Neural cell (in vitro differentiated cells): ENCODE data around the gene CFAP157. TPM values are rescaled to one million over a fixed set of nuclear protein-coding genes. Genes with fewer than 3 reads are reported as not detected.

Experiments used
- H2AFZ ChIP-seq: fragments of 200-600, 300-800 bp; sonication (generic), shearing (Covaris generic); 2 replicates; pipeline ENCODE4 v1.6.0; 2014; ENCODE audit warnings: low read depth, mild to moderate bottlenecking, antibody characterized with exemption, low read length, moderate library complexity
- H3F3A ChIP-seq: fragments of 200-600 bp; shearing (Covaris generic); 2 replicates; pipeline ENCODE4 v1.6.1; 2016; ENCODE audit warnings: mild to moderate bottlenecking, moderate library complexity, mixed read lengths, antibody characterized with exemption, low read length; ENCODE audit not compliant: insufficient read depth, poor library complexity, severe bottlenecking
- H3K27ac ChIP-seq: fragments of 200-600, 300-800 bp; sonication (generic), shearing (Covaris generic); 2 replicates; pipeline ENCODE4 v1.5.1; 2014; ENCODE audit warnings: mild to moderate bottlenecking, low read length, moderate library complexity
- H3K27me3 ChIP-seq: fragments of 300-800, 200-600 bp; sonication (generic), shearing (Covaris generic); 2 replicates; pipeline ENCODE4 v1.6.0; 2014; ENCODE audit warnings: mild to moderate bottlenecking, low read depth, low read length, moderate library complexity; ENCODE audit not compliant: insufficient read depth
- H3K36me3 ChIP-seq: fragments of 300-800, 200-600 bp; sonication (generic), shearing (Covaris generic); 2 replicates; pipeline ENCODE4 v1.5.1; 2014; ENCODE audit warnings: mild to moderate bottlenecking, antibody characterized with exemption, low read length, moderate library complexity; ENCODE audit not compliant: insufficient read depth
- H3K4me2 ChIP-seq: fragments of 300-800, 200-600 bp; sonication (generic), shearing (Covaris generic); 2 replicates; pipeline ENCODE4 v1.6.0; 2014; ENCODE audit warnings: mild to moderate bottlenecking, low read length
- H3K4me3 ChIP-seq: fragments of 300-800, 200-600 bp; sonication (generic), shearing (Covaris generic); 2 replicates; pipeline ENCODE4 v1.5.1; 2014; ENCODE audit warnings: mild to moderate bottlenecking, low read length, moderate library complexity
- H3K79me2 ChIP-seq: fragments of 200-600 bp; shearing (Covaris generic); replicated peaks from 2 replicates; pipeline ENCODE4 v1.6.0; 2014; ENCODE audit warnings: mild to moderate bottlenecking, low read length, moderate library complexity; ENCODE audit not compliant: insufficient read depth
- H3K9ac ChIP-seq: fragments of 300-800, 200-600 bp; sonication (generic), shearing (Covaris generic); 2 replicates; pipeline ENCODE4 v1.6.1; 2016; ENCODE audit warnings: mild to moderate bottlenecking, low read length, mixed read lengths
- H3K9me2 ChIP-seq: fragments of 200-600 bp; shearing (Covaris generic); 2 replicates; pipeline ENCODE4 v1.6.1; 2016; ENCODE audit warnings: mild to moderate bottlenecking, low read length, mixed read lengths; ENCODE audit not compliant: insufficient read depth
- H3K9me3 ChIP-seq: fragments of 200-600, 300-800 bp; sonication (generic), shearing (Covaris generic); 2 replicates; pipeline ENCODE4 v1.6.1; 2016; ENCODE audit warnings: mild to moderate bottlenecking, mixed run types, low read length, moderate library complexity, mixed read lengths
- H4K20me1 ChIP-seq: fragments of 200-600 bp; shearing (Covaris generic); 2 replicates; pipeline ENCODE4 v1.6.1; 2016; ENCODE audit warnings: mild to moderate bottlenecking, mixed run types; ENCODE audit not compliant: insufficient read depth
- EP300 ChIP-seq: fragments of 450-650 bp; conservative IDR thresholded peaks from 2 replicates; pipeline ENCODE4 v1.6.1; 2014; ENCODE audit warnings: antibody characterized with exemption, mild to moderate bottlenecking, moderate library complexity; ENCODE audit not compliant: poor library complexity, severe bottlenecking
- EZH2 ChIP-seq: fragments of 200-600, 300-800 bp; shearing (Covaris generic), sonication (generic); IDR thresholded peaks from 2 replicates; pipeline ENCODE4 v1.6.1; 2014; ENCODE audit warnings: antibody characterized with exemption, low read length, borderline replicate concordance, mild to moderate bottlenecking; ENCODE audit not compliant: insufficient read depth, poor library complexity, severe bottlenecking
- MXI1 ChIP-seq: fragments of 450-650 bp; conservative IDR thresholded peaks from 2 replicates; pipeline ENCODE4 v1.6.1; 2014; ENCODE audit warnings: antibody characterized with exemption, mild to moderate bottlenecking; ENCODE audit not compliant: poor library complexity, severe bottlenecking
- POLR2AphosphoS5 ChIP-seq: IDR thresholded peaks from 2 replicates; pipeline ENCODE4 v1.6.1; 2012
- RAD21 ChIP-seq: fragments of 450-650 bp; conservative IDR thresholded peaks from 2 replicates; pipeline ENCODE4 v1.6.1; 2014; ENCODE audit warnings: antibody characterized with exemption, mild to moderate bottlenecking, moderate library complexity
- SMC3 ChIP-seq: fragments of 450-650 bp; conservative IDR thresholded peaks from 2 replicates; pipeline ENCODE4 v1.6.1; 2014; ENCODE audit warnings: antibody characterized with exemption, mild to moderate bottlenecking, moderate library complexity; ENCODE audit not compliant: poor library complexity
- TAF1 ChIP-seq: IDR thresholded peaks from 2 replicates; pipeline ENCODE4 v1.6.1; 2012; ENCODE audit warnings: low read depth
- polyA plus RNA-seq: library from polyadenylated mRNA; depleted of rRNA; stranded (reverse); fragments of >200 nt; gene quantifications from 2 replicates; pipeline ENCODE4 v1.2.3, GENCODE V29; 2014
- TF ChIP-seq, protein P1 (sequence below): fragments of 450-650 bp; IDR thresholded peaks from 2 replicates; pipeline ENCODE4 v1.5.1; 2014; ENCODE audit warnings: antibody characterized with exemption, mild to moderate bottlenecking, moderate library complexity; ENCODE audit not compliant: poor library complexity, severe bottlenecking
- TF ChIP-seq, protein P2 (sequence below): IDR thresholded peaks from 2 replicates; pipeline ENCODE4 v1.6.1; 2012; ENCODE audit warnings: borderline replicate concordance

Gene CFAP157
- polyA plus RNA-seq, 1 donor from 2014 or later: 1.3 TPM

DNA sequence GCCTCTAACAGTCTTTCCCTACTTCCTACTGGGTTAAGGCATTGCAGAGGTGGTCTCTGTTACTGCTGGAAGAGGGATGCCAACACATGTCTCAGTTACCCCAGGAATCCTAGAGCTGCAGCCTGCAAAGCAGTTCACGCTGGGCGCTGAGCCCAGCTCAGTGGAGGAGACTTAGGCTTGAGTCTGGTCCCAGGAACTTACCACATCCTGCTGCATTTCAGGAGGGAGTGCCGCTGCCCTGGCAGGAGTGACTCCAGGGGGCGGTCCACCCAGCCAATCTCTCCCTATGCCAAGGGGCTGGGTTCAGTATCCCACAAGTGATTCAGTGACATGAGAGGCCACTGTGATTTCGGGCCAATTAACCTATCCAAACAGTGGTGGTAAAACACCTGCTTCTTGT, 16.7 kb downstream of the CFAP157 start:
- Histone ChIP-seq H3K9me3 (no peaks in the 10 kb centered on the region), H3K4me3 (no peak overlapping the region), H3F3A (no peaks in the 10 kb centered on the region), H3K4me2 (no peak overlapping the region), H3K9ac (no peak overlapping the region), H4K20me1 (no peaks in the 10 kb centered on the region), H3K36me3 (no peaks in the 10 kb centered on the region), H3K9me2 (no peaks in the 10 kb centered on the region), H3K27me3 (no peaks in the 10 kb centered on the region), H3K79me2 (no peaks in the 10 kb centered on the region), H2AFZ (no peak overlapping the region), H3K27ac (no peak overlapping the region)
- TF ChIP-seq, protein P1, sequence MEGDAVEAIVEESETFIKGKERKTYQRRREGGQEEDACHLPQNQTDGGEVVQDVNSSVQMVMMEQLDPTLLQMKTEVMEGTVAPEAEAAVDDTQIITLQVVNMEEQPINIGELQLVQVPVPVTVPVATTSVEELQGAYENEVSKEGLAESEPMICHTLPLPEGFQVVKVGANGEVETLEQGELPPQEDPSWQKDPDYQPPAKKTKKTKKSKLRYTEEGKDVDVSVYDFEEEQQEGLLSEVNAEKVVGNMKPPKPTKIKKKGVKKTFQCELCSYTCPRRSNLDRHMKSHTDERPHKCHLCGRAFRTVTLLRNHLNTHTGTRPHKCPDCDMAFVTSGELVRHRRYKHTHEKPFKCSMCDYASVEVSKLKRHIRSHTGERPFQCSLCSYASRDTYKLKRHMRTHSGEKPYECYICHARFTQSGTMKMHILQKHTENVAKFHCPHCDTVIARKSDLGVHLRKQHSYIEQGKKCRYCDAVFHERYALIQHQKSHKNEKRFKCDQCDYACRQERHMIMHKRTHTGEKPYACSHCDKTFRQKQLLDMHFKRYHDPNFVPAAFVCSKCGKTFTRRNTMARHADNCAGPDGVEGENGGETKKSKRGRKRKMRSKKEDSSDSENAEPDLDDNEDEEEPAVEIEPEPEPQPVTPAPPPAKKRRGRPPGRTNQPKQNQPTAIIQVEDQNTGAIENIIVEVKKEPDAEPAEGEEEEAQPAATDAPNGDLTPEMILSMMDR: no peak
- no peak for TF ChIP-seq SMC3
- no peak for TF ChIP-seq MXI1
- TF ChIP-seq POLR2AphosphoS5: no peak
- TF ChIP-seq, protein P2, sequence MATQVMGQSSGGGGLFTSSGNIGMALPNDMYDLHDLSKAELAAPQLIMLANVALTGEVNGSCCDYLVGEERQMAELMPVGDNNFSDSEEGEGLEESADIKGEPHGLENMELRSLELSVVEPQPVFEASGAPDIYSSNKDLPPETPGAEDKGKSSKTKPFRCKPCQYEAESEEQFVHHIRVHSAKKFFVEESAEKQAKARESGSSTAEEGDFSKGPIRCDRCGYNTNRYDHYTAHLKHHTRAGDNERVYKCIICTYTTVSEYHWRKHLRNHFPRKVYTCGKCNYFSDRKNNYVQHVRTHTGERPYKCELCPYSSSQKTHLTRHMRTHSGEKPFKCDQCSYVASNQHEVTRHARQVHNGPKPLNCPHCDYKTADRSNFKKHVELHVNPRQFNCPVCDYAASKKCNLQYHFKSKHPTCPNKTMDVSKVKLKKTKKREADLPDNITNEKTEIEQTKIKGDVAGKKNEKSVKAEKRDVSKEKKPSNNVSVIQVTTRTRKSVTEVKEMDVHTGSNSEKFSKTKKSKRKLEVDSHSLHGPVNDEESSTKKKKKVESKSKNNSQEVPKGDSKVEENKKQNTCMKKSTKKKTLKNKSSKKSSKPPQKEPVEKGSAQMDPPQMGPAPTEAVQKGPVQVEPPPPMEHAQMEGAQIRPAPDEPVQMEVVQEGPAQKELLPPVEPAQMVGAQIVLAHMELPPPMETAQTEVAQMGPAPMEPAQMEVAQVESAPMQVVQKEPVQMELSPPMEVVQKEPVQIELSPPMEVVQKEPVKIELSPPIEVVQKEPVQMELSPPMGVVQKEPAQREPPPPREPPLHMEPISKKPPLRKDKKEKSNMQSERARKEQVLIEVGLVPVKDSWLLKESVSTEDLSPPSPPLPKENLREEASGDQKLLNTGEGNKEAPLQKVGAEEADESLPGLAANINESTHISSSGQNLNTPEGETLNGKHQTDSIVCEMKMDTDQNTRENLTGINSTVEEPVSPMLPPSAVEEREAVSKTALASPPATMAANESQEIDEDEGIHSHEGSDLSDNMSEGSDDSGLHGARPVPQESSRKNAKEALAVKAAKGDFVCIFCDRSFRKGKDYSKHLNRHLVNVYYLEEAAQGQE: no peak
- TF ChIP-seq TAF1: no peak
- TF ChIP-seq EZH2: no peak
- no peak for TF ChIP-seq EP300
- TF ChIP-seq RAD21: no peak

DNA sequence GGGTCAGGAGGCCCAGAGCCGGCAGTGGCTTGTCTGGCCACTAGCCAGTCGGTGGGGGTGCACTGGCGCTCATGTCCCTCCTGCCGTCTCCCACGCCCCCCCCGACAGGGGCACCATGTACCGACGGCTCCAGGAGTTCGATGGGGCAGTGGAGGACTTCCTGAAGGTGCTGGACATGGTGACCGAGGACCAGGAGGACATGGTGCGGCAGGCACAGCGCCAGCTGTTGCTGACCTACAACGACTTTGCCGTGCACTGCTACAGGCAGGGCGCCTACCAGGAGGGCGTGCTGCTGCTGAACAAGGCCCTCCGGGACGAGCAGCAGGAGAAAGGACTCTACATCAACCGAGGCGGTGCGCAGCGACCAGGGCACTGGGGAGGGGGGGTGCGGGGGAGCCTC, 17.2 kb downstream of the CFAP157 start:
- Histone ChIP-seq H3K27ac (no peak overlapping the region), H3K79me2 (no peaks in the 10 kb centered on the region), H3K9ac (no peak overlapping the region), H3K4me2 (no peak overlapping the region), H3K27me3 (no peaks in the 10 kb centered on the region), H3K9me2 (no peaks in the 10 kb centered on the region), H3K36me3 (no peaks in the 10 kb centered on the region), H3F3A (no peaks in the 10 kb centered on the region), H3K4me3 (no peak overlapping the region), H4K20me1 (no peaks in the 10 kb centered on the region), H2AFZ (no peak overlapping the region), H3K9me3 (no peaks in the 10 kb centered on the region)
- TF ChIP-seq, protein P1: no peak
- TF ChIP-seq POLR2AphosphoS5 (no peak), SMC3 (no peak), EP300 (no peak), RAD21 (no peak)
- TF ChIP-seq, protein P2: no peak
